PC-3 (cell line): ENCODE measurements around the gene TEX2.

ENCODE experiments used
- EZH2 ChIP-seq: fragments of 300-600 bp; sonication (generic); IDR thresholded peaks from one replicate; pipeline ENCODE4 v1.6.1; 2017; ENCODE audit warnings: antibody characterized with exemption, mild to moderate bottlenecking, low read length; ENCODE audit not compliant: unreplicated experiment
- TF ChIP-seq, protein P1 (sequence below): fragments of 300-600 bp; sonication (generic); conservative IDR thresholded peaks from 2 replicates; pipeline ENCODE4 v1.5.1; 2017; ENCODE audit warnings: antibody characterized with exemption, low read depth, mild to moderate bottlenecking, low read length

DNA sequence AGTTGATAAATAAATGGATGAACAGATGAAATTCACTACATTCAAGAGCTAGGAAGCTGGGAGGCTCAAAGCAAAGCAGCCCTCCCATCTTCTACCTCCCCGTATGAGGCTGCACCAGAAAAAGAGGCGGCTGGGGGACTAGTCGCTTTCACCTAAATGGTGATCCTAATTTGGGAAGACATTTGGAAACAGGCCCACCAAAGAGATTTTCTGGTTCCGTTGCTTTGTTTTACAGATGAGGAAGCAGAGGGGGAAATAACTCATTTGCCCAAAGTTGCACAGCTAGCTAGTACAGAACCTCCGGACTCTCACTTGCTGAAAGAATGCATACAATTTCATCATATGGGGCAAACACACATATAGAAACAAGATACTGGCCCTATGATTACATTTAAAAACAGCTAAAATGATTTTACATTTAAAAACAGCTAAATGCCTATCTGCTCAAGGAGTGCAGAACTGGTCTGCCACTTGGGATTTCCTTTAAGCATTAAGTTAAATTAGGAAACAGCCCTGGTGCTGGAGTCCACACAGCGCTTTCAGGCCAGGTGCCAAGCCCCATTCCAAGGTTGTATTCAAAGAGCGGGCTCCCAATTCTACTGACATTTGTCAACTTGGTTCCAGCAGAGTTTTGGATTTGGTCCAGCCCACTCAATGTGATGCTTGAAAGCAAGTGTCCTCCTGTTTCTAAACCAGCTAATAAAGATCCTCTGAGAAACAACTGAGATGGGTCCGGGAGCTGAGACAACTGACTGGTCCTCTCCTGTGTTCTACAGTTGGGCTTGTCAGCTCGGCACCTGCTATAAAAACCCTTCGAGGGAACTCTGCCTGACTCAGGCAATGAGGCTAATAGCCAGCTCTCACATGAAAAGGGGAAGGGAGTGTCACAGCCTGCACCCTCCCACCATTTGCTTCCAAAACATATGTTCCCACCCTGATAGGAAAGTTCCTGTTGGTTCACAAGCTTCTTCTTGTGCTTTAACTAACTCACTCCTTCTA, 144.8 kb downstream of the TEX2 start:
- TF ChIP-seq, protein P1, sequence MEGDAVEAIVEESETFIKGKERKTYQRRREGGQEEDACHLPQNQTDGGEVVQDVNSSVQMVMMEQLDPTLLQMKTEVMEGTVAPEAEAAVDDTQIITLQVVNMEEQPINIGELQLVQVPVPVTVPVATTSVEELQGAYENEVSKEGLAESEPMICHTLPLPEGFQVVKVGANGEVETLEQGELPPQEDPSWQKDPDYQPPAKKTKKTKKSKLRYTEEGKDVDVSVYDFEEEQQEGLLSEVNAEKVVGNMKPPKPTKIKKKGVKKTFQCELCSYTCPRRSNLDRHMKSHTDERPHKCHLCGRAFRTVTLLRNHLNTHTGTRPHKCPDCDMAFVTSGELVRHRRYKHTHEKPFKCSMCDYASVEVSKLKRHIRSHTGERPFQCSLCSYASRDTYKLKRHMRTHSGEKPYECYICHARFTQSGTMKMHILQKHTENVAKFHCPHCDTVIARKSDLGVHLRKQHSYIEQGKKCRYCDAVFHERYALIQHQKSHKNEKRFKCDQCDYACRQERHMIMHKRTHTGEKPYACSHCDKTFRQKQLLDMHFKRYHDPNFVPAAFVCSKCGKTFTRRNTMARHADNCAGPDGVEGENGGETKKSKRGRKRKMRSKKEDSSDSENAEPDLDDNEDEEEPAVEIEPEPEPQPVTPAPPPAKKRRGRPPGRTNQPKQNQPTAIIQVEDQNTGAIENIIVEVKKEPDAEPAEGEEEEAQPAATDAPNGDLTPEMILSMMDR: no peak
- TF ChIP-seq EZH2: no peak
